ENCODE data around the gene SERPINB4.
"Not testable (repeated sequence)": the region's sequence is repeated elsewhere in the genome, so short reads cannot be mapped to it uniquely, and the experiment has no call there.

DNA sequence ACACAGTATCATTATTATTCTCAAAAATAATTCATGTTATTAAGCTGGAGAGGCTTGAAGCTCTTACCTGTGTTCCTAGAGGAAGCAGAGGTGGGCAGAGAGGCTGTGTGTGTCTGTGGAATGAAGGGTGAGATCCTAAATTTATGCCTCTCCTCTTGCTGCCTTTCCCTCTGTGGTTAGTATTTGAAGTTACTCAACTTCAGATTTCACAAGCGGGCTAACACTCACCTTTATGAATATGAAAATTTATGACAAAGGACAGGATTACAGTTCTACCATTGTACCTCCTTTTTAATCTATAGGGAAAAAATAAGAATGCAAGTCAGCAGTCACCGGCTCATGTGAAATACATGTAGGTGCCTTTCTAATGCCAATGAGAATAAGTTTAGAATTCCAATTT lies at the start of gene SERPINB4:
- TF ChIP-seq, protein P1, sequence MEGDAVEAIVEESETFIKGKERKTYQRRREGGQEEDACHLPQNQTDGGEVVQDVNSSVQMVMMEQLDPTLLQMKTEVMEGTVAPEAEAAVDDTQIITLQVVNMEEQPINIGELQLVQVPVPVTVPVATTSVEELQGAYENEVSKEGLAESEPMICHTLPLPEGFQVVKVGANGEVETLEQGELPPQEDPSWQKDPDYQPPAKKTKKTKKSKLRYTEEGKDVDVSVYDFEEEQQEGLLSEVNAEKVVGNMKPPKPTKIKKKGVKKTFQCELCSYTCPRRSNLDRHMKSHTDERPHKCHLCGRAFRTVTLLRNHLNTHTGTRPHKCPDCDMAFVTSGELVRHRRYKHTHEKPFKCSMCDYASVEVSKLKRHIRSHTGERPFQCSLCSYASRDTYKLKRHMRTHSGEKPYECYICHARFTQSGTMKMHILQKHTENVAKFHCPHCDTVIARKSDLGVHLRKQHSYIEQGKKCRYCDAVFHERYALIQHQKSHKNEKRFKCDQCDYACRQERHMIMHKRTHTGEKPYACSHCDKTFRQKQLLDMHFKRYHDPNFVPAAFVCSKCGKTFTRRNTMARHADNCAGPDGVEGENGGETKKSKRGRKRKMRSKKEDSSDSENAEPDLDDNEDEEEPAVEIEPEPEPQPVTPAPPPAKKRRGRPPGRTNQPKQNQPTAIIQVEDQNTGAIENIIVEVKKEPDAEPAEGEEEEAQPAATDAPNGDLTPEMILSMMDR (IDR thresholded peaks at IDR 0.05; ENCODE audit: poor library complexity) = not testable (repeated sequence)
- not testable (repeated sequence) for TF ChIP-seq EZH2 (IDR thresholded peaks at IDR 0.05; ENCODE audit: borderline replicate concordance)
